Body of pancreas (tissue), 4 donors: ENCODE data around the gene CAPRIN2. TPM values are rescaled to one million over a fixed set of nuclear protein-coding genes. Genes with fewer than 3 reads are reported as not detected.
A peak's percentile ranks its signal among the peaks of the same experiment; 100 is the strongest.

ENCODE experiments used
- ATAC-seq: fragments of 150-250 bp; one replicate; pipeline ENCODE4 v1.9.1; 2016
- DNase-seq, 4 donors: peaks; one replicate each; pipeline ENCODE4 v3.0.0-alpha.2; 2019
- H3K27ac ChIP-seq, 4 donors: fragments of 200-600 bp; sonication (generic); 1 replicate in 3 of 4; 2 replicates in 1 of 4; pipeline versions ENCODE4 v1.5.1 to v1.6.1; 2016 to 2019; ENCODE audit warnings: mild to moderate bottlenecking in 1 of 4, mixed read lengths in 1 of 4, moderate library complexity in 1 of 4
- H3K27me3 ChIP-seq, 2 donors: fragments of 200-600 bp; sonication (generic); one replicate each; pipeline ENCODE4 v1.6.0; 2016; ENCODE audit warnings: mild to moderate bottlenecking in 1 of 2
- H3K36me3 ChIP-seq, 2 donors: fragments of 200-600 bp; sonication (generic); replicated peaks in 1 of 2; 2 replicates each; pipeline ENCODE4 v1.5.1; 2016; ENCODE audit warnings: low read depth in 2 of 2; ENCODE audit not compliant: insufficient read depth in 1 of 2
- H3K4me1 ChIP-seq: fragments of 200-600 bp; sonication (generic); one replicate; pipeline ENCODE4 v1.6.0; 2016
- H3K4me3 ChIP-seq, 2 donors: fragments of 200-600 bp; sonication (generic); 1 replicate in 1 of 2; 2 replicates in 1 of 2; pipeline ENCODE4 v1.5.1; 2016 to 2019
- H3K9me3 ChIP-seq, 3 donors: fragments of 200-600 bp; sonication (generic); 1 replicate in 2 of 3; 2 replicates in 1 of 3; pipeline ENCODE4 v1.5.1; 2016
- POLR2A ChIP-seq, 3 donors: fragments of 450-650 bp; IDR thresholded peaks; one replicate each; pipeline ENCODE4 v1.6.1; 2016; ENCODE audit warnings: antibody characterized with exemption in 3 of 3, mild to moderate bottlenecking in 2 of 3
- WGBS, 2 donors: methylation state at CpG; one replicate each; pipeline ENCODE4 v1.1.5; 2017; 5-methylcytosine and 5-hydroxymethylcytosine counted together
- intact Hi-C: fragments of 100-400 bp; cut with DNase I; formaldehyde crosslinking; loops from one replicate; pipeline ENCODE4 v1.15.1; 2023
- total RNA-seq, 2 donors: library from RNA; depleted of rRNA; stranded (reverse); fragments of >200 nt; gene quantifications; one replicate each; pipeline ENCODE4 v1.1.0, GENCODE V29; 2016
- TF ChIP-seq, protein P1 (sequence below), 7 experiments: fragments of 450-650 bp in 4 of 7; fragments of 200-600 bp in 3 of 7; sonication (generic) in 3 of 7; IDR thresholded peaks; one replicate each; pipeline ENCODE4 v1.5.1; 2016 to 2019; ENCODE audit warnings: antibody characterized with exemption in 7 of 7

The CAPRIN2 gene
- total RNA-seq, 2 donors from 2014 or later, result 20.8 to 30.4 TPM

DNA sequence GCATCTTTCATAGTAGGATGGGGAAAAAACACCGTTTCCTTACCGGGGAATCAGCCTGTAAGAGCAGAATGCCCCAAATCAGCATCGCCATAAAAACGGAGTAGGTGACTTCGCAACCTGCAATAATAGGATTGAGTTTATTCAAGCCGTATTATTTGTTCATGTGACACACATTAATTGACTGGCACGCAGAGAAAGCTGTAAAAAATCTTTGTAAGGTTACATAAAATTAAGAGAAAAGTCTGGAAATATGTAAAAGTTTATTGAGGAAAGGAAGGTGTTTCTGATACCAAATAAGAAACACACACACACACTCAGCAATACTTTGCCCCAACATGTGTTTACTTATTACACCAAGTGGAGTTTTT, 628 bp upstream of the CAPRIN2 start:
- H3K4me1 ChIP-seq, result peaks cover 31% of the 10 kb centered on the region
- ATAC-seq (no peak), DNase-seq (no peak)
- 2 to 6% methylated on average over 7 of the region's 7 CpGs for WGBS, 2 donors
- H3K27ac ChIP-seq, result peak overlapping the region; percentile 90 to 94 (median 92)
- H3K36me3 ChIP-seq, result no peaks in the 10 kb centered on the region
- H3K4me3 ChIP-seq, result peak overlapping the region; percentile 40 to 76
- no peaks in the 10 kb centered on the region for H3K9me3 ChIP-seq
- H3K27me3 ChIP-seq, result no peaks in the 10 kb centered on the region
- intact Hi-C loops, result no loop called here
- TF ChIP-seq, protein P1, sequence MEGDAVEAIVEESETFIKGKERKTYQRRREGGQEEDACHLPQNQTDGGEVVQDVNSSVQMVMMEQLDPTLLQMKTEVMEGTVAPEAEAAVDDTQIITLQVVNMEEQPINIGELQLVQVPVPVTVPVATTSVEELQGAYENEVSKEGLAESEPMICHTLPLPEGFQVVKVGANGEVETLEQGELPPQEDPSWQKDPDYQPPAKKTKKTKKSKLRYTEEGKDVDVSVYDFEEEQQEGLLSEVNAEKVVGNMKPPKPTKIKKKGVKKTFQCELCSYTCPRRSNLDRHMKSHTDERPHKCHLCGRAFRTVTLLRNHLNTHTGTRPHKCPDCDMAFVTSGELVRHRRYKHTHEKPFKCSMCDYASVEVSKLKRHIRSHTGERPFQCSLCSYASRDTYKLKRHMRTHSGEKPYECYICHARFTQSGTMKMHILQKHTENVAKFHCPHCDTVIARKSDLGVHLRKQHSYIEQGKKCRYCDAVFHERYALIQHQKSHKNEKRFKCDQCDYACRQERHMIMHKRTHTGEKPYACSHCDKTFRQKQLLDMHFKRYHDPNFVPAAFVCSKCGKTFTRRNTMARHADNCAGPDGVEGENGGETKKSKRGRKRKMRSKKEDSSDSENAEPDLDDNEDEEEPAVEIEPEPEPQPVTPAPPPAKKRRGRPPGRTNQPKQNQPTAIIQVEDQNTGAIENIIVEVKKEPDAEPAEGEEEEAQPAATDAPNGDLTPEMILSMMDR (IDR thresholded peaks at IDR 0.05), result no peak
- no peak for TF ChIP-seq POLR2A (IDR thresholded peaks at IDR 0.05)

DNA sequence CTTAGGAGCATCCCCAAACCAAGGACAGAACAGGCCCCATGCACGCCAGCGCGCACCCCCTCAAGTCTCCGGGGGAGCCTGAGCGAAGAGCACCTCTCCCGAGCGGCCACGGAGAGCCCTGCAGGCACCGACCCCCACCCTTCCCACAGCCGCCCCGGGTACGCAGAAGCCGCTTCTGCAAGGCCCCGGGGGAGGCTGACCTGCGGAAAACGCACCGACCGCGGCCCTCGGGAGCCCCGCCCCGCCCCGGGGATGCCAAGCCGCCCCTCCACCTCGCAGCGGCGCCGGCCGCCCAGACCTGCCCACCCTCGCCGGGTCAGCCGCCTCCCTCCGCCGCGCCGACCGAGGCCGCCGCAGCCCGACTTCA, 385 bp downstream of the CAPRIN2 start:
- Histone ChIP-seq H3K36me3 (no peaks in the 10 kb centered on the region), H3K9me3 (no peaks in the 10 kb centered on the region), H3K27me3 (no peaks in the 10 kb centered on the region), H3K4me3 (peak overlapping the region; percentile 40 to 65), H3K27ac (peak overlapping the region; percentile 90 to 94 (median 92)), H3K4me1 (peaks cover 31% of the 10 kb centered on the region)
- ATAC-seq (no peak), DNase-seq (no peak)
- TF ChIP-seq POLR2A (IDR thresholded peaks at IDR 0.05), result no peak
- TF ChIP-seq, protein P1 (IDR thresholded peaks at IDR 0.05), result no peak
- WGBS, 2 donors, result 0% methylated on average over 38 of the region's 40 CpGs; no CpG with 5 or more reads in 1 of the 2 donors
- intact Hi-C loops, result no loop called here

DNA sequence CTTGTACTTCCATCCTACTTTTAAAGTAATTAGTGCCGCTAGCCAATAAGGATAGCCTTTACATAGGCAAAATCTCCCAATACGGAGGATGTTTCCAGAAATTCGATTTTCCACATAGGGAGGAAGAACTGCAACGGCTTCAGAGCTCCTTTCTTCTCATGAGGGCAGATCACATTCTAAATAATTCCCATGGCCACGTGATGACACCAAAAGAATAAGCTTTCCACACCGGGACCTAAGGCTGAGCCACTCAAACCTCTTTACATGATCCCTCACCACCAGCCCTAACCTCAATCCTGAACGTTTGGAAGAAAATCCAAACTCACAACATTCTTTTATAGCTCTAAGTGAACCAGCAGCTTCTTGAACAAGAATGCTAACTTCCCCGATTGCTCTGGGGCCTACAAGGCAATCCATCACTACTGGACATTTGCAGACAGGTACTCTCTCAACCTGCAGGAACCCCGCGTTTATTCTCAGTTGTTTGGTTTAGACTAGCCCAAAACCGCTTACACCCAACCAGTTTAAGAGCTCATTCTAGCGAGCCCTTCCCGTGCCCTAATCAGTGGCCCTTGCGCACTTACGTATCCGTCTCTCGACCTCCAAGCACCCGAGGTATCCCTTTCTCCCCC, 884 bp downstream of the CAPRIN2 start:
- no peak for TF ChIP-seq POLR2A (IDR thresholded peaks at IDR 0.05)
- TF ChIP-seq, protein P1 (IDR thresholded peaks at IDR 0.05), result no peak

DNA sequence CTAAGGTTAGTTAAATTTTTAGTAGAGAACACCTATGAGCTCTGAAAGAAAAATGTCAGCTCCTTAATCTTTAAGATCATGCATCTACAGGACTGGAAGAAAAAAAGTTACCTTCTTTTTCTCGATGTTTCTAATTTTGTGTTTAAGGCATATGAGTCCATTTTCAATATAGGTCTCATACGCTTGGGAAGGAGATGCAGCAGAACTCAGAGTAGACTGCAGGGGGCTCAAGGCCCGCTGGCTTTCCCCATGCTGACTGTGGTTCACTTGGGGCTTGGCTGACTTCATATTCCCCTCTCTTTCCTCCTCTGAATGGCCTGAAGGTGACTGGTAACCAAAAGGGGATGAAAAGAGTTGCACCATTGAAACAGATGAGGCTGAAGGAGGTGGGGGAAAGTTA, 1.5 kb downstream of the CAPRIN2 start:
- ATAC-seq, result no peak
- Histone ChIP-seq H3K27ac (no peak overlapping the region), H3K9me3 (no peaks in the 10 kb centered on the region), H3K4me1 (peaks cover 29% of the 10 kb centered on the region), H3K4me3 (no peak overlapping the region), H3K36me3 (no peaks in the 10 kb centered on the region), H3K27me3 (no peaks in the 10 kb centered on the region)
- DNase-seq, result no peak
- intact Hi-C loops, result no loop called here
- WGBS, 2 donors, result 73 to 88% methylated on average over 3 of the region's 3 CpGs
- no peak for TF ChIP-seq POLR2A (IDR thresholded peaks at IDR 0.05)
- TF ChIP-seq, protein P1 (IDR thresholded peaks at IDR 0.05), result no peak

More for the DNA sequence above, 884 bp downstream of the CAPRIN2 start:
- WGBS, 2 donors, result 10 to 15% methylated on average over 18 of the region's 18 CpGs
- intact Hi-C loops, result no loop called here
- Histone ChIP-seq H3K4me1 (peaks cover 31% of the 10 kb centered on the region), H3K9me3 (no peaks in the 10 kb centered on the region), H3K27me3 (no peaks in the 10 kb centered on the region), H3K4me3 (peak overlapping the region; percentile 40 to 65), H3K27ac (peak overlapping the region; percentile 90 to 94 (median 92)), H3K36me3 (no peaks in the 10 kb centered on the region)
- DNase-seq (no peak), ATAC-seq (no peak)

DNA sequence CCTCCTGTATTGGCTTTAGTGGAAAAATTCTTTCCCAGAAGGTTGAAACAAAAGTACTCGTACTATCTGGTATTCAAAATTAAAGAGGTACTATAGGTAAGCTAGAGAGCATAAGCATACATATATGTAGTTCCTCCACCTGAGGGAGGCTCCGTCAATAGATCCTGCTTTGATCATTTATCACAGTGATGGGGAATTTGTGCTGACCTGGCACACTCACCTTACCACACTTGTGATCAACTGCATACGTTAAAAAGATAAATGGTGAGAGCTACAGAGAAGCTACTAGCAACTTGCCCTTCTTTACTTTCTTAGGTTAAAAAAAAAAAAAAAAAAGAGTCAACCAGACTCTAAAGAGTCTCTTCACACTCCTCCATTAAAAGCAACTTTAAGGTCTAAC, 2.5 kb downstream of the CAPRIN2 start:
- no peak for TF ChIP-seq POLR2A (IDR thresholded peaks at IDR 0.05)
- TF ChIP-seq, protein P1 (IDR thresholded peaks at IDR 0.05), result no peak
- H3K9me3 ChIP-seq, result no peaks in the 10 kb centered on the region
- DNase-seq, result no peak
- H3K27me3 ChIP-seq, result no peaks in the 10 kb centered on the region
- intact Hi-C loops, result no loop called here
- no peak for ATAC-seq
- H3K4me1 ChIP-seq, result peaks cover 28% of the 10 kb centered on the region
- no peak overlapping the region for H3K4me3 ChIP-seq
- no peaks in the 10 kb centered on the region for H3K36me3 ChIP-seq
- H3K27ac ChIP-seq, result no peak overlapping the region
- WGBS, 2 donors, result 80 to 83% methylated on average over 3 of the region's 3 CpGs
